Astrocyte (in vitro differentiated cells and primary cell): ENCODE data around the gene NPPB. TPM values are rescaled to one million over a fixed set of nuclear protein-coding genes. Genes with fewer than 3 reads are reported as not detected.
A peak's percentile ranks its signal among the peaks of the same experiment; 100 is the strongest.

Source experiments
- DNase-seq: peaks from one replicate; pipeline ENCODE4 v3.0.0-alpha.2; 2010; ENCODE audit warnings: low read depth
- FAIRE-seq: peaks from 2 replicates; lab custom pipeline; 2011; peaks lifted over from hg19 to GRCh38; lab: Jason Lieb, UNC
- H2AFZ ChIP-seq: 2 replicates; pipeline ENCODE4 v1.6.0; 2012; ENCODE audit warnings: low read depth, low read length, inconsistent platforms
- H3K27ac ChIP-seq: 2 replicates; pipeline ENCODE4 v1.5.1; 2011; ENCODE audit warnings: low read depth, low read length, inconsistent platforms
- H3K27me3 ChIP-seq: 2 replicates; pipeline ENCODE4 v1.6.0; 2011; ENCODE audit warnings: low read length, inconsistent platforms; ENCODE audit not compliant: insufficient read depth
- H3K36me3 ChIP-seq: 2 replicates; pipeline ENCODE4 v1.5.1; 2011; ENCODE audit warnings: low read length, inconsistent platforms; ENCODE audit not compliant: insufficient read depth
- H3K4me1 ChIP-seq: 2 replicates; pipeline ENCODE4 v1.5.1; 2011; ENCODE audit warnings: low read length, inconsistent platforms; ENCODE audit not compliant: insufficient read depth
- H3K4me2 ChIP-seq: 2 replicates; pipeline ENCODE4 v1.6.0; 2012; ENCODE audit warnings: low read length, inconsistent platforms
- H3K4me3 ChIP-seq: 2 replicates; pipeline ENCODE4 v1.5.1; 2011; ENCODE audit warnings: low read depth, mild to moderate bottlenecking, low read length, inconsistent platforms; ENCODE audit not compliant: insufficient read depth
- H3K79me2 ChIP-seq: 2 replicates; pipeline ENCODE4 v1.6.0; 2012; ENCODE audit warnings: mild to moderate bottlenecking, low read length, inconsistent platforms; ENCODE audit not compliant: insufficient read depth
- H3K9ac ChIP-seq: 2 replicates; pipeline ENCODE4 v1.6.0; 2012; ENCODE audit warnings: mild to moderate bottlenecking, low read length, inconsistent platforms
- H3K9me3 ChIP-seq: 2 replicates; pipeline ENCODE4 v1.5.1; 2012; ENCODE audit warnings: low read depth, mild to moderate bottlenecking, low read length, inconsistent platforms; ENCODE audit not compliant: insufficient read depth
- H4K20me1 ChIP-seq: 2 replicates; pipeline ENCODE4 v1.6.0; 2012; ENCODE audit warnings: low read length, inconsistent platforms; ENCODE audit not compliant: insufficient read depth
- H3K27ac Mint-ChIP-seq: one replicate; pipeline ENCODE4 v1.8.0; 2021; ENCODE audit warnings: mild to moderate bottlenecking, mixed read lengths; ENCODE audit not compliant: unreplicated experiment
- H3K27me3 Mint-ChIP-seq: one replicate; pipeline ENCODE4 v1.8.0; 2021; ENCODE audit warnings: low read depth, mixed read lengths; ENCODE audit not compliant: unreplicated experiment
- H3K36me3 Mint-ChIP-seq: one replicate; pipeline ENCODE4 v1.8.0; 2021; ENCODE audit warnings: low read depth, mixed read lengths; ENCODE audit not compliant: unreplicated experiment
- H3K4me1 Mint-ChIP-seq: one replicate; pipeline ENCODE4 v1.8.0; 2021; ENCODE audit warnings: low read depth, mixed read lengths; ENCODE audit not compliant: unreplicated experiment
- H3K4me3 Mint-ChIP-seq: one replicate; pipeline ENCODE4 v1.8.0; 2021; ENCODE audit warnings: mild to moderate bottlenecking, moderate library complexity, mixed read lengths; ENCODE audit not compliant: unreplicated experiment
- H3K9me3 Mint-ChIP-seq: one replicate; pipeline ENCODE4 v1.8.0; 2021; ENCODE audit warnings: mild to moderate bottlenecking, mixed read lengths; ENCODE audit not compliant: unreplicated experiment
- EZH2 ChIP-seq: IDR thresholded peaks from 2 replicates; pipeline ENCODE4 v1.6.1; 2012; ENCODE audit warnings: mild to moderate bottlenecking, low read length, inconsistent platforms; ENCODE audit not compliant: insufficient read depth
- total RNA-seq: library from RNA; stranded (reverse); gene quantifications from 2 replicates; pipeline ENCODE4 v1.2.1, GENCODE V29; 2021
- TF ChIP-seq, protein P1 (sequence below): IDR thresholded peaks from 2 replicates; pipeline ENCODE4 v1.5.1; 2011; ENCODE audit warnings: low read depth, mild to moderate bottlenecking, inconsistent platforms, low read length, moderate library complexity; ENCODE audit not compliant: insufficient read depth

NPPB gene
- total RNA-seq, 1 donor from 2014 or later = 449 TPM

DNA sequence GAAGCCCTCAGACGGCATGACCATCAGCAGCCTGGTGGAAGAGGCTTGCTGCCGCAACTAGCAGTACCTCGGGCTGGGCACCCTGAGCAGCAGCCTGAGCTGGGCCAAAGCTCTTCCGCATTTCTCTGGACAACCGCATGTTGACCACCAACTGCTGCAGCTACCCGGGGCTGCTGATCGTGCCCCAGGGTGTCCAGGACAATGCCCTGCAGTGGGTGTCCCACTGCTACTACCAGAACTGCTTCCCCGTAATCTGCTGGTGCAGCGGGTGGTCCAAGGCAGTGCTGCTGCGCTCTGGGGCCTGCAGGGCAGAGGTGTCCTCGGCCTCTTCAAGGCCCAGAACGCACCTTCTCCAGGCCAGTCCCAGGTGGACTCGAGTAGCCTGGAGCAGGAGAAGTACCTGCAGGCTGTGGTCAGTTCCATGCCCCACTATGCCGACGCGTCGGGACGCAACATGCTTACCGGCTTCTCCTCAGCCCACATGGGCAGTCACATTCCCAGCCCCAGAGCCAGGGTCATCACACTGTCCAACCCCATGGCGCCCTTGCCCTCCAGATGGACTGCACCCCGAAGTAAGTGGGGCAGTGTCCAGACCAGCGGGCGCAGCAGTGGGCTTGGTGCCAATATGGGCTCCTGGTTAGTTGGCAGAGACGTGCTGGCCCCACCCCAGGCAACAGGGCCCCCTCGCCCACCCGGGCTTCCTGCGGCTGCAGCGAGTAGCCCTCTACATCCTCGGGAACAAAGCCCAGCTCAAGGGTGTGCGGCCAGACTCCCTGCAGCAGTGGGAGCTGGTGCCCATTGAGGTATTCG is 19.5 kb upstream of the NPPB start:
- DNase-seq (no peak), FAIRE-seq (no peak)
- no peak overlapping the region for H3K9ac ChIP-seq
- no peak overlapping the region for H3K4me3 ChIP-seq
- H2AFZ ChIP-seq = no peak overlapping the region
- Mint-ChIP-seq H3K4me3 (no peak overlapping the region), H3K4me1 (peaks cover 4% of the 10 kb centered on the region), H3K27ac (no peak overlapping the region), H3K27me3 (peaks cover 30% of the 10 kb centered on the region), H3K9me3 (no peaks in the 10 kb centered on the region), H3K36me3 (no peaks in the 10 kb centered on the region)
- H3K4me2 ChIP-seq = no peak overlapping the region
- no peak for TF ChIP-seq EZH2
- TF ChIP-seq, protein P1, sequence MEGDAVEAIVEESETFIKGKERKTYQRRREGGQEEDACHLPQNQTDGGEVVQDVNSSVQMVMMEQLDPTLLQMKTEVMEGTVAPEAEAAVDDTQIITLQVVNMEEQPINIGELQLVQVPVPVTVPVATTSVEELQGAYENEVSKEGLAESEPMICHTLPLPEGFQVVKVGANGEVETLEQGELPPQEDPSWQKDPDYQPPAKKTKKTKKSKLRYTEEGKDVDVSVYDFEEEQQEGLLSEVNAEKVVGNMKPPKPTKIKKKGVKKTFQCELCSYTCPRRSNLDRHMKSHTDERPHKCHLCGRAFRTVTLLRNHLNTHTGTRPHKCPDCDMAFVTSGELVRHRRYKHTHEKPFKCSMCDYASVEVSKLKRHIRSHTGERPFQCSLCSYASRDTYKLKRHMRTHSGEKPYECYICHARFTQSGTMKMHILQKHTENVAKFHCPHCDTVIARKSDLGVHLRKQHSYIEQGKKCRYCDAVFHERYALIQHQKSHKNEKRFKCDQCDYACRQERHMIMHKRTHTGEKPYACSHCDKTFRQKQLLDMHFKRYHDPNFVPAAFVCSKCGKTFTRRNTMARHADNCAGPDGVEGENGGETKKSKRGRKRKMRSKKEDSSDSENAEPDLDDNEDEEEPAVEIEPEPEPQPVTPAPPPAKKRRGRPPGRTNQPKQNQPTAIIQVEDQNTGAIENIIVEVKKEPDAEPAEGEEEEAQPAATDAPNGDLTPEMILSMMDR = no peak
- peaks cover 12% of the 10 kb centered on the region for H3K27me3 ChIP-seq
- no peaks in the 10 kb centered on the region for H4K20me1 ChIP-seq
- no peaks in the 10 kb centered on the region for H3K4me1 ChIP-seq
- no peaks in the 10 kb centered on the region for H3K36me3 ChIP-seq
- H3K9me3 ChIP-seq = no peaks in the 10 kb centered on the region
- H3K79me2 ChIP-seq = no peaks in the 10 kb centered on the region
- H3K27ac ChIP-seq = no peak overlapping the region

DNA sequence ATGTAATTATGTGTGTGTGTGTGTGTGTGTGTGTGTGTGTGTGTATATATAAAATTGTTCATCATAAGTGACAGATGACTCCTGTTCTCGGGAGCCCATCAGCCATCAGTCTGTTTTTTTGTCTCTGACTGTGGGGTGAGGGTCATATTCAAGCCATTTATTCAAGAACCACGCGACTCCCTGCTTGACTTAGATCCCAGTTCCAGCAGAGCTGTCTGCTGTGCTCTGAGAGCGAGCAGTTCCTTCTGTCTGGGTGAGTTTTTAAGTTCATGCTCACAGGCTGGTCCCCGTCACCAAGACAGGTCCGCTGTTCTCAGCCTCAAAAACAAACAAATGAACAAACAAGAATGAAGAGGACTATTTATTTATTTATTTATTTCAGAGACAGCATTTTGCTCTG is 18.3 kb upstream of the NPPB start:
- no peaks in the 10 kb centered on the region for H3K9me3 Mint-ChIP-seq
- TF ChIP-seq, protein P1 = no peak
- TF ChIP-seq EZH2 = no peak
- H3K4me3 Mint-ChIP-seq = no peak overlapping the region
- Histone ChIP-seq H3K4me2 (no peak overlapping the region), H3K4me3 (no peak overlapping the region), H3K27ac (no peak overlapping the region), H3K9ac (no peak overlapping the region), H3K79me2 (no peaks in the 10 kb centered on the region), H4K20me1 (no peaks in the 10 kb centered on the region), H3K4me1 (no peaks in the 10 kb centered on the region), H3K36me3 (no peaks in the 10 kb centered on the region), H3K27me3 (peaks cover 12% of the 10 kb centered on the region), H2AFZ (no peak overlapping the region), H3K9me3 (no peaks in the 10 kb centered on the region)
- H3K27me3 Mint-ChIP-seq = peaks cover 33% of the 10 kb centered on the region
- DNase-seq (no peak), FAIRE-seq (no peak)
- no peaks in the 10 kb centered on the region for H3K36me3 Mint-ChIP-seq
- H3K4me1 Mint-ChIP-seq = no peaks in the 10 kb centered on the region
- H3K27ac Mint-ChIP-seq = peak overlapping the region; percentile 9

DNA sequence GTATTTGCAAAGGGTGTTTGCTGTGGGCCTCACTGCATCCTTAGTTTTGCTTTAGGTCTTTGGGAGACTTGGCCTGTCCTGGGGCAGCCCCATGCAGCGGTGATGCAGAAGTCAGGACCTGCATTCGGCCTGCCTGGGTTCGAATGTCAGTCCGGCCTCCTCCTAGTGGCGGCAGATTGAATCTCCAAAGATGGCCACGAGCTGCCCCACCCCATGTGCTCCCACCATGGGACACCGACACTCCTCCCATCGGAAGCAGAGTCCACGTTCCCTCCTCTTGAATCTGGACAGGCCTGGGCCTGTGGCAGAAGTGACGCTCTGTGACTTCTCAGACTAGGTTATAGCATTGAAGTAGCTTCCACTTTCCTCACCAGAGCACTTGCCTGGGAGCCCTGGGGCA is 16.3 kb upstream of the NPPB start:
- no peaks in the 10 kb centered on the region for H3K4me1 Mint-ChIP-seq
- FAIRE-seq = no peak
- no peaks in the 10 kb centered on the region for H4K20me1 ChIP-seq

More for the DNA sequence above, 16.3 kb upstream of the NPPB start:
- Histone ChIP-seq H2AFZ (no peak overlapping the region), H3K4me1 (no peaks in the 10 kb centered on the region), H3K27ac (no peak overlapping the region), H3K4me2 (no peak overlapping the region), H3K9me3 (no peaks in the 10 kb centered on the region), H3K79me2 (no peaks in the 10 kb centered on the region), H3K9ac (no peak overlapping the region), H3K27me3 (peaks cover 12% of the 10 kb centered on the region), H3K36me3 (no peaks in the 10 kb centered on the region), H3K4me3 (no peak overlapping the region)
- Mint-ChIP-seq H3K4me3 (no peak overlapping the region), H3K27ac (no peak overlapping the region), H3K9me3 (no peaks in the 10 kb centered on the region), H3K27me3 (peaks cover 45% of the 10 kb centered on the region), H3K36me3 (no peaks in the 10 kb centered on the region)
- DNase-seq = no peak
- TF ChIP-seq EZH2 = no peak
- TF ChIP-seq, protein P1 = no peak
